Vagina (tissue), 2 donors: Measurements from ENCODE around the gene AGRN.
"Not testable (repeated sequence)": the region's sequence is repeated elsewhere in the genome, so short reads cannot be mapped to it uniquely, and the experiment has no call there.

Experiments used
- POLR2A ChIP-seq, 2 donors: fragments of 450-650 bp; IDR thresholded peaks; one replicate each; pipeline ENCODE4 v1.6.1; 2017; ENCODE audit warnings: antibody characterized with exemption in 2 of 2, mild to moderate bottlenecking in 2 of 2, moderate library complexity in 2 of 2
- POLR2AphosphoS5 ChIP-seq, 2 donors: sonication (generic); formaldehyde crosslinking; IDR thresholded peaks; one replicate each; pipeline ENCODE4 v1.9.0; 2017; ENCODE audit warnings: antibody characterized with exemption in 2 of 2, mild to moderate bottlenecking in 2 of 2, low read depth in 1 of 2; ENCODE audit not compliant: insufficient read depth in 1 of 2
- TF ChIP-seq, protein P1 (sequence below), 3 experiments: fragments of 450-650 bp in 2 of 3; fragments of 200-600 bp in 1 of 3; sonication (generic) in 1 of 3; IDR thresholded peaks; one replicate each; pipeline ENCODE4 v1.5.1; 2017 to 2019; ENCODE audit warnings: antibody characterized with exemption in 3 of 3, mild to moderate bottlenecking in 2 of 3, moderate library complexity in 2 of 3

DNA sequence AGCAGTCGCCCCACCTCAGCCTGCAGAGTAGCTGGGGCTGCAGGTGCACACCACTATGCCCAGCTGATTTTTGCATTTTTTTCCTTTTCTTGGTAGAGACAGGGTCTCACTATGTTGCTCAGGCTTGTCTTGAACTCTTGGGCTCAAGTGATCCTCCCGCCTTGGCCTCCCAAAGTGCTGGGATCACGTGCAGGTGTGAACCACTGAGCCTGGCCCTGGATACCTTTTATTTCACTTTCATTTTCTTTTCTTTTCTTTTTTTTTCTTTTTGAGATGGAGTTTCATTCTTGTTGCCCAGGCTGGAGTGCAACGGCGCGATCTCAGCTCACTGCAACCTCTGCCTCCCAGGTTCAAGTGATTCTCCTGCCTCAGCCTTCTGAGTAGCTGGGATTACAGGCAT lies 28.6 kb upstream of the AGRN start:
- TF ChIP-seq POLR2A (IDR thresholded peaks at IDR 0.05); POLR2AphosphoS5 (IDR thresholded peaks at IDR 0.05; ENCODE audit: insufficient read depth in 1 of 2, low read depth in 1 of 2): not testable (repeated sequence)
- TF ChIP-seq, protein P1, sequence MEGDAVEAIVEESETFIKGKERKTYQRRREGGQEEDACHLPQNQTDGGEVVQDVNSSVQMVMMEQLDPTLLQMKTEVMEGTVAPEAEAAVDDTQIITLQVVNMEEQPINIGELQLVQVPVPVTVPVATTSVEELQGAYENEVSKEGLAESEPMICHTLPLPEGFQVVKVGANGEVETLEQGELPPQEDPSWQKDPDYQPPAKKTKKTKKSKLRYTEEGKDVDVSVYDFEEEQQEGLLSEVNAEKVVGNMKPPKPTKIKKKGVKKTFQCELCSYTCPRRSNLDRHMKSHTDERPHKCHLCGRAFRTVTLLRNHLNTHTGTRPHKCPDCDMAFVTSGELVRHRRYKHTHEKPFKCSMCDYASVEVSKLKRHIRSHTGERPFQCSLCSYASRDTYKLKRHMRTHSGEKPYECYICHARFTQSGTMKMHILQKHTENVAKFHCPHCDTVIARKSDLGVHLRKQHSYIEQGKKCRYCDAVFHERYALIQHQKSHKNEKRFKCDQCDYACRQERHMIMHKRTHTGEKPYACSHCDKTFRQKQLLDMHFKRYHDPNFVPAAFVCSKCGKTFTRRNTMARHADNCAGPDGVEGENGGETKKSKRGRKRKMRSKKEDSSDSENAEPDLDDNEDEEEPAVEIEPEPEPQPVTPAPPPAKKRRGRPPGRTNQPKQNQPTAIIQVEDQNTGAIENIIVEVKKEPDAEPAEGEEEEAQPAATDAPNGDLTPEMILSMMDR (IDR thresholded peaks at IDR 0.05): not testable (repeated sequence)
